Heart left ventricle (tissue), 13 donors: ENCODE measurements around the gene THBD.

Source experiments
- POLR2A ChIP-seq, 2 donors: fragments of 450-650 bp; IDR thresholded peaks; one replicate each; pipeline ENCODE4 v1.6.1; 2017; ENCODE audit warnings: antibody characterized with exemption in 2 of 2, mild to moderate bottlenecking in 2 of 2, moderate library complexity in 2 of 2
- TF ChIP-seq, protein P1 (sequence below), 12 donors: fragments of 200-600 bp; sonication (generic) in 4 of 12; IDR thresholded peaks; one replicate each; pipeline versions ENCODE4 v1.5.0 to v1.8.0; 2018 to 2022; ENCODE audit warnings: antibody characterized with exemption in 12 of 12, mild to moderate bottlenecking in 5 of 12
- donor health status: ischemic (EF 13 %, LVEDD 7.1; RV severe dilation, severe dysfunction).
- donor health status: DM: no; HTN: yes; CAD: no.
- donor health status: DM: no; HTN: no; CAD: no.
- donor health status: ischemic (EF 25% LVEDD 6.9; RV normal size, moderate dysfunction).
- donor health status: ischemic (EF 25% LVEDD 5.7; RV mildly dilated, moderate dysfunction).
- donor health status: ischemic (EF 35%, LVEDD 5.7; RV mildly dilated, moderate dysfunction).
- donor health status: nonischemic (EF 11% LVEDD 7.7; RV severe dilation, severe dysfunction).
- donor health status: DM: yes; HTN: yes; CAD: no.
- donor health status: PGD.
- donor health status: ischemic (EF 29% LVEDD 5.4; RV normal size, mild dysfunction).
- donor health status: nonischemic (EF 23%, LVEDD 6.1; RV moderate dilation, normal function).

DNA sequence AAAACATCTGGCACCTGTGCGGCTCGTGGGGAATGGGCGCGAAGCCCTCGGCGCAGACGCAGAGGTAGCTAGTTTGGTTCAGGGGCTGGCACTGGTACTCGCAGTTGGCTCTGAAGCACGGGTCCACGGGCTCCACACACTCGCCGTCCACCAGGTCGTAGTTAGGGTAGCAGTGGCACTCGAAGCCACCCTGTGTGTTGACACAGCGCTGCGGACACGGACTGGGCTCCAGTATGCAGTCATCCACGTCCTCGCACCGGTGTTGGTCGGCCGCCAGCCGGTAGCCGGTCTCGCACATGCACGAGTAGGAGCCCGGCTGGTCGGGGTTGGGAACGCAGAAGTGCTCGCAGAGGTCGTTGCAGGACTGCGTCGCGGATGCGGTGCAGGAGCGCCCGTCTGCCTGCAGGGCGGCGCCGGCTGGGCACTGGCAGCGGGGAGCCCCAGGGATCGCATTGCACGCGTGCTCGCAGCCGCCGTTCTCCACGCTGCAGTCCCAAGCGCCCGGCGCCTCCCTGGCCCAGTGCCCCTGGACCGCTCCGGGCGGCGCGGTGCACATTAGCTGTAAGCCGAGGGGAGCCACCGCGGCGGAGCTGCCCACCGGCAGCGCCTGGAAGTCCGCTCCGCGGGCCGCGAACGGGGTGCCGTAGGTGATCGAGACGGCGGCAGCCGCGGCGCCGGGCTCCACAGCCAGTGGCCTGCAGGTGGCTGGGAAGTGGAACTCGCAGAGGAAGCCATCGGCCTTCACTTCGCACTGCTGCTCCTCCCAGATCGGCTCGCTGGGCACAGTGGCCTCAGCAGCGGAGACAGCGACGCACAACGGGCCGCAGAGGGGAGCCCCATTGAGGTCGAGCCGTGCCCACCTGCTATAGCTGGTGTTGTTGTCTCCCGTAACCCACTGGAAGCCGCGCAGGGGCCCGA, 930 bp downstream of the THBD start:
- no peak for TF ChIP-seq POLR2A (IDR thresholded peaks at IDR 0.05)
- TF ChIP-seq, protein P1, sequence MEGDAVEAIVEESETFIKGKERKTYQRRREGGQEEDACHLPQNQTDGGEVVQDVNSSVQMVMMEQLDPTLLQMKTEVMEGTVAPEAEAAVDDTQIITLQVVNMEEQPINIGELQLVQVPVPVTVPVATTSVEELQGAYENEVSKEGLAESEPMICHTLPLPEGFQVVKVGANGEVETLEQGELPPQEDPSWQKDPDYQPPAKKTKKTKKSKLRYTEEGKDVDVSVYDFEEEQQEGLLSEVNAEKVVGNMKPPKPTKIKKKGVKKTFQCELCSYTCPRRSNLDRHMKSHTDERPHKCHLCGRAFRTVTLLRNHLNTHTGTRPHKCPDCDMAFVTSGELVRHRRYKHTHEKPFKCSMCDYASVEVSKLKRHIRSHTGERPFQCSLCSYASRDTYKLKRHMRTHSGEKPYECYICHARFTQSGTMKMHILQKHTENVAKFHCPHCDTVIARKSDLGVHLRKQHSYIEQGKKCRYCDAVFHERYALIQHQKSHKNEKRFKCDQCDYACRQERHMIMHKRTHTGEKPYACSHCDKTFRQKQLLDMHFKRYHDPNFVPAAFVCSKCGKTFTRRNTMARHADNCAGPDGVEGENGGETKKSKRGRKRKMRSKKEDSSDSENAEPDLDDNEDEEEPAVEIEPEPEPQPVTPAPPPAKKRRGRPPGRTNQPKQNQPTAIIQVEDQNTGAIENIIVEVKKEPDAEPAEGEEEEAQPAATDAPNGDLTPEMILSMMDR (IDR thresholded peaks at IDR 0.05), result peak; percentile 31 to 59 (median 51)
